NCI-H345 treated with DMSO at 0.1 percent for 48 hours (cell line): ENCODE data around the gene PIP5K1C.
A peak's percentile ranks its signal among the peaks of the same experiment; 100 is the strongest.

ENCODE experiments used
- DNase-seq: peaks from one replicate; lab custom pipeline; 2025; ENCODE audit not compliant: unreplicated experiment; lab: John Stamatoyannopoulos, UW

PIP5K1C gene

DNA sequence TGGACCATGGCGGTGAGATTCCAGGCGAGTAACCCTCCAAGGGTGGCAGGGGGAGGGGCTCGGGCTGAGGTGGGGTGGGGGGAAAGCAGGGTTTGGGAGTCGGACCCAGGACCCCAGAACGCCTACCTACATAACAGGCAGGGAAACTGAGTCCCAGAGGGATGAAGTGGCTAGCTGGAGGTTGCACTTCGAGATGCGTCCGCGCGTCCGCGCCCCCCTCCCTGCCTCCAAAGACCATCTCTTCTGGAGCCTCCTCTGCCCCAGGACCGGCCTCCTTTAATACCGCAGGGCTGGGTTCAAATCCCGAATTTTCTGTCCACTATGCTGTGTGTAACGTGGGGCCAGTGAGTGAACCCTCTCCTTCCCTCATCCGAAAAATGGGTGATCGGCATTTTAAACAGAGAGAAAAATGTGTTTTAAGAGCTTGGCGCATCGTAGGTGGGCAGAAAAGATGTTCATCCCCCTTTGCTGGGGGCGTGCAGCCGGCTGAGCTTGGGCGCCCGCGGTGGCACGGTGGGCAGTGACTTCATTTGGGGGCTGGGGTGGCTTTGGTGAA, 21.7 kb upstream of the PIP5K1C start:
- DNase-seq, result no peak

DNA sequence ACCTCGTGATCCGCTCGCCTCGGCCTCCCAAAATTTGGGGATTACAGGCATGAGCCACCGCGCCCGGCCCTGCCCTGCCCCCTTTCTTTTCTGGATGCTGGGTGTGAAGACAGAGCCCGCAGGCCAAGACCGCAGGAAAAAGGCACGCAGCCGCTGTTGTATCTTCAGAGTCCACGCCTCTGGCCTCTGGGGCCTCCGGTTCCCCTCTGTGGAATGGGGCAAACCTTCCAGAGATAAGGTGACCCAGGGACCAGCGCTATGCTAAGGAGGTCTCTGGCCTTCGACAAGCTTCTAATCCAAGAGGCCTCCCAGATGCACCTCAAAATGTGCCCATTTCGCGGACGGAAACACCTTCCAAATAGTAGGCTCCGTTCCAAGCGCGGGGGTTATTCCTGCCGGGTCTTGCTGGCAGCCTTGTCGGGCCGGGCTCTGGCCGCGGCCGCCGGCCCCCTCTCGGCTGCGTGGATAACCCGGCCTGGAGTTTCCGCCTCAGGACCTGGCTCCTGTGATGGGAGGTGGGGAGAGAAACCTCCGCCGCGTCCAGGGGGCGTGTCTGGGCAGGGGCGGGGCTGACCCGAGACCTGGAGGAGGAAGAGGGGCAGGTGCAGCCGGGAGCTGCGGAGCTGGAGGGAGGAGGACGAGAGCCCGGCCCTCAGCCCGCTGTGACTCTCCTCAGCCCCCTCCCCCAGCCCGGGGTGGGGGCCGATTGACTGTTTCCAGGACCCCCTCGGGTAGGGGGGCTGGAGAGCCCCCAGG, 21.0 kb upstream of the PIP5K1C start:
- DNase-seq, result peak; percentile 79

DNA sequence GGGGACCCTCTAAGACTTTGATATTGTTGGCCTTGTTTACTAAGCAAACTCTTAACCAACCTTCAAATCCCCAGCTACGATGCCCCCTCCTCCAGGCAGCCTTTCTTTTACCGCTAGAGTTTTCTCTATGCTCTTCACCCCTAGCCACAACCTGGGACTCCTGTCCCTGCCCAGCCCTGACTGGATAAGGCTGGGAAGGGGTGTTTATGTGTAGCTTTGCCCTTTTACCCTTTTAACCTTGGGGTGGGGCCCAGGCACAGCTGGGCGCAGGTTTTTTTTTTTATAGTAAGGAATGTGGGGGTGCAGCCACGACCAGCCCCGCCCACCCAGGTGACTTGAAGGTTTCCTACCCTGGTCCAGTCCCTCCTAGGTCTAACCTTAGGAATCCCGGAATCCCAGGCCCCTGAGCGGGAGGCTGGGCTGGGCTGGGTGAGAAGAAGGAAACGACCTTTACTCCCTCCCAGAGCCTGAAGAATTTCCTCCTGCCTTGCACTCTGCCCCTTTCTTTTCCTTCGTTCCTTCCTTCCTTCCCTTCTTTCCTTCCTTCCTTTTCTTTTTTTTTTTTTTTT, 20.2 kb upstream of the PIP5K1C start:
- no peak for DNase-seq

DNA sequence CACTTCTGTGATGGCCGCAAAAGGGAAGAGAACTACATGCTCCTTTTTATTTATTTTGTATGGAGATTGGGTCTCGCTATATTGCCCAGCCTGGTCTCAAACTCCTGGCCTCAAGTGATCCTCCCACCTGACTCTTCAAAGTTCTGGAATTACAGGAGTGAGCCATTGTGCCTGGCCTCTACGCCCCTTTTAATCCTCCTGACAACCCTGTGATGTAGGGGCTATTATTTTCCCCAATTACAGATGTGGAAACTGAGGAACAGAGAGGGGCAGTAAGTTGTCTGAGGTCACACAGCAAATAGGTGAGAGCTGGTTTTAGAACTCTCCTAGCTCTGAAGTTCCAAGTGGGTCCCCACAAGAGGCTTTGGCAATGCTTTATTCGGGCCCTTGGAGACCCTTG, 19.6 kb upstream of the PIP5K1C start:
- DNase-seq, result no peak

- no peak for DNase-seq
These were observed 15.9 kb upstream of the PIP5K1C start for GRCh38 chr19:3716147-3716668.

DNA sequence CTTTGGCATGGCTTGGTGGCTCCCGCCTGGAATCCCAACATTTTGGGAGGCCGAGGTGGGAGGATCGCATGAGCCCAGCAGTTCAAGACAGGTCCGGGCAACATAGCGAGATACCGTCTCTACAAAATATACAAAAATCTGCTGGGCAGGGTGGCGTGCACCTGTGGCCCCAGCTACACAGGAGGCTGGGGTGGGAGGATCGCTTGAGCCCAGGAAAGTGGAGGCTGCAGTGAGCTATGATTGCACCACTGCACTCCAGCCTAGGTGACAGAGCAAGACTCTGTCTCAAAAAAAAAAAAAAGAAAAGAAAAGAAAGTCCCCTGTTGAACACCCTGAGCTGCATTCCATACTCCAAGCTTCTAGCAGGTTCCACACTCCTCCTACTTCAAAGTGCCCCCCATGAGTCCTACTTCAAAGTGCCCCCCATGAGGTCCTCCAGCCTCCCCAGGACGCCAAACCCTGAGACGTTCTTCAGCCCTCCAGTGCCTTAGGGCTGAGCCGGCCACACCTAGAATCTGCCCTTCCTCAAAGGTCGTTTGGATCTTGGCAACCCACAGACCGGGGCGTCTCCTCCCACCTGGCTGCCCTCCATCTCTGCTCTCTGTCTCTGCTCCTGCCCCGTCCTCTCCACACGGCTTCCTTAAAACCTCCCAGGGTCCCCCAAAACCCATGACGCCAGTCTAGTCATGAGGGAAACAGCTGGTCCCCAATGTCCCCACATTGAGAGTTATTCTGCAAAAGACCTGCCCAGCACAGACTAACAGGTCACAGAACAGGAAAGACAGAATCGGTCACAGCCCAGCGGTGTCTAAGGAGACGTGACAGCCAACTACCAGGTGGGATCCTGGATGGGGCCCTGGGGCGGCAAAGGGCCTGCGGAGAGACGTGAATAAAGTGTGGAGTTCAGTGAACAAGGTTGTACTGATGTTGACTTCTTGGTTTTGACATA, 12.7 kb upstream of the PIP5K1C start:
- no peak for DNase-seq

- DNase-seq, result no peak
These were observed 10.1 kb upstream of the PIP5K1C start for GRCh38 chr19:3710265-3710812.

- no peak for DNase-seq
These were observed 8.1 kb upstream of the PIP5K1C start, which contains the start of gene TJP3 for GRCh38 chr19:3708207-3708931. TJP3 (plus strand) TSS chr19:3708384; CDS start chr19:3728433, 20,049 bp downstream.

DNA sequence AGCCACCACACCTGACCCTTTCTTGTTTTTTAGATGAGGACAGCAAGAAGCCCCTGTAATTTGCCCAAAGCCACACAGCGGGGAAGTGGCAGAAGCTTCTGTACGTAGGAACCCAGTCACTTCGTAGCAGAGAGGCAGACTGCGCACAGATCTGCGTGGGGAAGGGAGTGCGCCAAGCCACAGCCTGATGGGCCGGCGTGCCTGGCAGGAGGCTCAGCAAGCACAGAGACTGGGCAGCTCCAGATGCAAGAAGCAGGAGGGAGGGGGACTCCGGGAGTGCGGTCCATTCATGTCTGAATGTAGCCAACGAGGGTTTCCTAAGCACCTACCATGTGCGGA, 7.6 kb upstream of the PIP5K1C start:
- no peak for DNase-seq

- no peak for DNase-seq
These were observed 932 bp upstream of the PIP5K1C start for GRCh38 chr19:3701200-3701599.

DNA sequence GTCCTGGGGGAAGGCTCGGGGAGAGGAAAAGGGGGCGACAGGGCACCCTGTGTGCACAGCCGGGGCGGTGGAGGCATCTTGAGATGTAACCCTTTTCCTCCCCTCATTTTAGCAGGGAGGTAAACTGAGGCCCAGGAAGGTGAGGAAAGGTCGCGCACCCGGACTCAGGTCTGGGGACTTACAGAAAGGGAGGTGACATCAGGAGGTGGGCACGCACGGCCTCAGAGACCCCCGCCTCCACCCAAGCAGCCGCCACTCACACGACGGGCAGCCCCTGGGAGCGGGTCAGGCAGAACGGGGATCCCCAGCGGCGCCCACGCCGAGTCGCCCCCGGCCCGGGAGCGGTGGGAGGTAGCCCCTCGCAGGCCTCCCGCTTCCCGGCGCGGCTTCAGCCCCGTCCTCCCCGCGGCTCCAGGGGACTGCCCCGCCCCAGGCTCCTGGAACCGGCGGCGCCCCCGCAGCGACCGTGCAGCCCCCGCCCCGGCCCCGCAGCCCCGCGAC, 477 bp downstream of the PIP5K1C start:
- no peak for DNase-seq

DNA sequence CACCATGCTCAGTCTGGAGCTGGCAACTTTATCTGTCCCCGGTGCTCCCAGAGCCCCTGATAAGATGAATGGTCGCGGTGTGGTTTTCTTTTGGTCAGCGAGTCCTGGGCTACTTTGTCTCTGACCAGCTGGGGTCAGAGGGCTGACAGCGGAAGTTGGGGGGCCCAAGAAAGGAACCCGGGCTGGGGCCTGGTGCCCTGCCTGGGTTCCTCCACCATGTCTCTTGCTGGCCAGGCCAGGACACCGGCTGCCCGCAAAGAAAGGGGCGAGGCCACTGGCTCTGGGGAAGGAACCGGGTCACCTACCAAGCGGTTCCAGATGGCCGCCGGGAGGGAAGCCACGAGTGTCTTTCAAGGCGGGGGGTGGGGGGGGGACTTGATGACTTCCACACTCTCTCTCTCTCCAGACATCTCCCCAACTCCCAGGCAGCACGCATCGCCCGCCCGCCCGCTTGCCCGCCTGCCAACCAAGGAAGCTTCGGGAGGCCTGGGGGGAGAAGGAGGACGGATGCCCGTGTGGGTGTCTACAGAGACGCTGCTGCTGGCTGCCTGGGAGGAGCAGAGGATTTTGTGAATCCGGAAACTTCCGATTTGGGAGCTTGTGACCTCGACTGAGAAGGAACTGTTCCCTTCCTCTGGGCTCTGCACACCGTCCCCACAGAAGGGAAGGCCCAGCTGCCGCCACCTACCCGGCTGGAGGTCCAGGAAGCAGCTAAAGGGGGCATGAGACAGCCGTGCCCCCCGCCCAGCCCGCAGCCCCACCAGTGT, 1.1 kb downstream of the PIP5K1C start:
- DNase-seq, result no peak

DNA sequence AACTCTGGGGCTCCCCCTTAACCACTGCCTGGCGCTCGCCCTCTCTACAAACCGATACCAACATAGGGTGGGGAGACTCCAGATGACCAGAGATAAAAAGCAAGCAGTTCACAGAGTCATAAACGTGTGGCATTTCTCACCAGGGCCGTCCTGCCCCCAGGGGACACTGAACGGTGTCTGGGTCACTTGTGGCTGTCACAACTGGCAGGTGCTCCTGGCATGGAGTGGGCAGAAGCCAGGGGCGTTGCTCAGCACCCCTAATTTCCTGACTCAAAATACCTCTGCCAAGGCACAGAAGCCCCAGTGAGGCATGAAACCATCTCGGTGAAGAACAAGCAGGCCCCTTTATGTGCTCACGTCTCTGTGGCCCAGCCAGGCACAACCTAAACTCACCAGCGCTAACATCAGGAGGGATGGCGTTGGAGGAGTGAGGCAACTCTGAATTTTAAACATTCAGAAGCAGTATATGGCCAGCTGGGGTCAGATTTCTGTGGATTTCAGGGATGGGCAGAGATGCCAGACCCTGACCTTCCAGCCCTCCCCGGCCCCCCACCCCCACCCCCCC, 1.8 kb downstream of the PIP5K1C start:
- DNase-seq, result no peak

DNA sequence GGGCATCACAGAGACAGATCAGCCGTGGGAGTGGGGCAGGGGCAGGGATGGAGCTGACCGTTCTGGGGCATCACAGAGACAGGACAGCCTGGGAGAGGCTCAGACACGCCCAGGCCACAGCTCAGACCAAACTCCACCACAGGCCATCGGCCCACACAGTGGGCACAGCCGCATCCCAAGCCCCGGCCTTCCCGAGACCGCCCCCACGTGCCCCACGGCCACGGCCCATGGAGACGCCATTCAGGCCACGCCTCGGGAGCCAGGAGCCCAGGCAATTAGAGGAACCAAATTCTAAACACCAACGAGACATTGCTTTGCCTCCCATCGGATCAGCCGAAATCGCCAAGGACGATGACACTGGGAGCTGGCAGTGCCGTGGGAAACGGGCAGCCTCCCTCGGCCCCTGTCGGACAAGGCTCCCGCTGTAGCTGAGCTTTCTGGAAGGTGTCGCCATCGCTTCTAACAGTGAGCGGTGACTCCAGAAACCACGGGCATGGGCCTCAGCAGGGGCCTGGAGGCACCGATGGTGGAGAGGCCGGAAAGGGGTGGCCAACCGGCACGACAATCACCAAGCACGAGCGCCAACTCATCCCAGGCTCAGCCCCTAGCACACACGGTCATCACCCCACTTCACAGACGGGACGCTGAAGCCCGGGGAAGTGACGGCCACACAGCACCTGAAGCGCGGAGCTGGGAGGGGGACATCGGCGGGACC, 2.4 kb downstream of the PIP5K1C start:
- no peak for DNase-seq

GRCh38 chr19:3697094-3697493, 3.2 kb downstream of the PIP5K1C start:
- DNase-seq, result no peak

DNA sequence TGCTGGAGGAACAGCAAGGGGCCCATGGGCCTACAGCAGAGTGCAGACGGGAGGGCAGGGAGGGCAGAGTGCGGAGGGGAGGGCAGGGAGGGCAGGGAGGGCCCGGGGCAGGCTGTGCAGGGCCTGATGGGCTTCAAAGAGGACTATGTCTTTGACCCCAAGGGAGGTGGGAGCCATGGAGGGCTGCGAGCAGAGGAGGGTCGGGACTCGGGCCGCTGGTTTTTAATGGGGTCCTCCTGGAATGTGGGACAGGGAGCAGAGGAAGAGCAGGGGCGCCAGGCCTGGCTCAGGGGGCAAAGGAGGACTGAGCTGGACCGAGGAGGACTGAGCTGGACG, 3.6 kb downstream of the PIP5K1C start:
- no peak for DNase-seq

DNA sequence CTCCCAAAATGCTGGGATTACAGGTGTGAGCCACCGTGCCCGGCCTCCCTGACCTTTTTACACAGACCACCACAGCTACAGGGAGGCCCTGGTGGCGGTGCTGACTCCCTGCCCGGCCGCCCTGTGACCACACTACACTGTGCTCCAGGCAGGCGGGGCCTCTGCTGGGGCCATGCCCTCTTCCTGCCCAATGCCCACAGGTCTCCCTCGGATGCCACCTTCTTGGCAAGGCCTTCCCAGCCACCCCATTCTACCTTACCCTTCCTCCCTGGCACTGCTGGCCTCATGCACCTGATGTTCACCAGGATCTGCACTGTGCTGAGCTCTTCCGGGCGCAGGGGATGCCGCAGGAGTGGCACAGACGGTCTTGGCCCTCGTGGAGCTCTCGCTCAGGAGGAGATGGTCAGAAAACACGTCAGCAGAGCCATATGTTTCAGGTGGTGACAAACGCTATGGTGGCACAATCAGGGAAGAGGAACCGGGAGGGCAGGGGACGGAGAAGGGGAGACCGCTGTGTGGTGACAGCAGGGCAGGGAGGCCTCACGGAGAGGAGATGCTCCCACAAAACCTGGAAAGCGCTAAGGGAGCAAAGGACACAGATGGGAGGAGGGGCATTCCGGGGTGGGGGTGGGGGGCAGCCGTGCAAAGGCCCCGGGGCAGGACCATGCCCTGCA, 4.1 kb downstream of the PIP5K1C start:
- no peak for DNase-seq

- no peak for DNase-seq
These were observed 5.0 kb downstream of the PIP5K1C start for GRCh38 chr19:3695124-3695733.
